K562 (cell line): Measurements from ENCODE around the gene PRSS27. TPM values are rescaled to one million over a fixed set of nuclear protein-coding genes. Genes with fewer than 3 reads are reported as not detected.
A peak's percentile ranks its signal among the peaks of the same experiment; 100 is the strongest.

Experiments used
- ATAC-seq: fragments of 200-7000 bp; cut with Tn5 transposase; 3 replicates; pipeline ENCODE4 v1.9.1; 2020; ENCODE audit warnings: moderate library complexity
- BruUV-seq: library from RNA; stranded (reverse); fragments of 400-500 nt; replicated peaks from 2 replicates; lab custom pipeline; 2021; lab: Mats Ljungman, UMichigan
- CTCF ChIA-PET: fragments of 300-600 bp; formaldehyde crosslinking; extraction: SDS; loops from one replicate; lab custom pipeline; 2021; ENCODE audit warnings: low intra/inter-chr PET ratio; lab: Yijun Ruan, JAX
- POLR2A ChIA-PET: fragments of 300-600, 350-650 bp; sonication (Branson Sonifier 250); formaldehyde crosslinking; extraction: SDS; loops from one replicate; lab custom pipeline; 2021; ENCODE audit warnings: antibody characterized with exemption, inconsistent platforms; lab: Yijun Ruan, JAX
- DNase-seq, 4 experiments: peaks; one replicate each; pipeline versions ENCODE4 v3.0.0 to v3.0.0-alpha.2; 2011 to 2018; ENCODE audit warnings: low spot score in 3 of 4, mixed read lengths in 3 of 4; ENCODE audit errors: extremely low read depth in 1 of 4
- FAIRE-seq: peaks from 2 replicates; lab custom pipeline; 2011; peaks lifted over from hg19 to GRCh38; lab: Jason Lieb, UNC
- H2AFZ ChIP-seq: 2 replicates; pipeline ENCODE4 v1.6.0; 2011; ENCODE audit warnings: low read depth, low read length, control low read depth, inconsistent platforms
- H3K27ac ChIP-seq: fragments of 200-600 bp; 3 replicates; pipeline ENCODE4 v1.8.0; 2011; ENCODE audit warnings: low read depth, mild to moderate bottlenecking, control low read depth, inconsistent platforms, low read length, moderate library complexity, mixed read lengths; ENCODE audit errors: extremely low read depth
- H3K27me3 ChIP-seq, 2 experiments: fragments of 300-600 bp in 1 of 2; 2 replicates in 1 of 2; 3 replicates in 1 of 2; pipeline versions ENCODE4 v1.6.0 to v1.8.0; 2011; ENCODE audit warnings: inconsistent platforms in 2 of 2, low read length in 2 of 2, mild to moderate bottlenecking in 1 of 2, mixed read lengths in 1 of 2, moderate library complexity in 1 of 2; ENCODE audit not compliant: control insufficient read depth in 2 of 2, insufficient read depth in 2 of 2
- H3K36me3 ChIP-seq: fragments of 300-600 bp; 3 replicates; pipeline ENCODE4 v1.8.0; 2011; ENCODE audit warnings: mild to moderate bottlenecking, low read length, inconsistent platforms; ENCODE audit not compliant: control insufficient read depth, insufficient read depth
- H3K4me1 ChIP-seq, 2 experiments: fragments of 200-600 bp in 1 of 2; replicated peaks in 1 of 2; 2 replicates in 1 of 2; 3 replicates in 1 of 2; pipeline versions ENCODE4 v1.5.1 to v1.8.0; 2011; ENCODE audit warnings: inconsistent platforms in 2 of 2, low read length in 2 of 2, mild to moderate bottlenecking in 1 of 2, mixed read lengths in 1 of 2, moderate library complexity in 1 of 2; ENCODE audit not compliant: control insufficient read depth in 2 of 2, insufficient read depth in 2 of 2
- H3K4me2 ChIP-seq: 2 replicates; pipeline ENCODE4 v1.6.1; 2011; ENCODE audit warnings: low read length, control low read depth, inconsistent platforms, mixed read lengths; ENCODE audit not compliant: insufficient read depth
- H3K4me3 ChIP-seq: fragments of 200-600 bp; sonication (generic), shearing (Covaris generic); 2 replicates; pipeline ENCODE4 v1.5.1; 2016; ENCODE audit warnings: control low read depth, inconsistent platforms
- H3K79me2 ChIP-seq: fragments of 200-600 bp; 3 replicates; pipeline ENCODE4 v1.8.0; 2011; ENCODE audit warnings: low read length, inconsistent platforms; ENCODE audit not compliant: control insufficient read depth, insufficient read depth
- H3K9ac ChIP-seq, 2 experiments: 2 replicates each; pipeline versions ENCODE4 v1.6.0 to v1.6.1; 2011; ENCODE audit warnings: low read depth in 2 of 2, low read length in 2 of 2, control low read depth in 1 of 2, inconsistent platforms in 1 of 2, mild to moderate bottlenecking in 1 of 2, mixed read lengths in 1 of 2; ENCODE audit not compliant: insufficient read depth in 1 of 2
- H3K9me1 ChIP-seq: one replicate; pipeline ENCODE4 v1.6.0; 2011; ENCODE audit warnings: inconsistent platforms, mild to moderate bottlenecking, low read length, moderate library complexity; ENCODE audit not compliant: control insufficient read depth, insufficient read depth
- H3K9me3 ChIP-seq: replicated peaks from 2 replicates; pipeline ENCODE4 v1.5.1; 2011; ENCODE audit warnings: low read depth, low read length, inconsistent platforms; ENCODE audit not compliant: control insufficient read depth, insufficient read depth
- H4K20me1 ChIP-seq: replicated peaks from 2 replicates; pipeline ENCODE4 v1.6.1; 2011; ENCODE audit warnings: low read length, inconsistent platforms, mixed read lengths; ENCODE audit not compliant: control insufficient read depth, insufficient read depth
- ASH1L ChIP-seq: fragments of 450-650 bp; IDR thresholded peaks from 2 replicates; pipeline ENCODE4 v1.6.1; 2018; ENCODE audit warnings: borderline replicate concordance, mild to moderate bottlenecking, low read depth; ENCODE audit not compliant: partially characterized antibody
- ATF1 ChIP-seq, 2 experiments: fragments of 450-650 bp in 1 of 2; IDR thresholded peaks; 2 replicates each; pipeline ENCODE4 v1.6.1; 2016; ENCODE audit warnings: missing compliant biosample characterization in 1 of 2, missing genetic modification characterization in 1 of 2
- CREM ChIP-seq: IDR thresholded peaks from 2 replicates; pipeline ENCODE4 v1.6.1; 2014; ENCODE audit warnings: antibody characterized with exemption, low read depth
- HMBOX1 ChIP-seq: sonication (generic); IDR thresholded peaks from 2 replicates; pipeline ENCODE4 v1.6.1; 2016
- HNRNPK ChIP-seq: fragments of 200-400 bp; formaldehyde crosslinking; IDR thresholded peaks from one replicate; pipeline ENCODE4 v1.6.1; 2018; ENCODE audit warnings: mild to moderate bottlenecking, low read depth, low read length; ENCODE audit not compliant: poor library complexity, severe bottlenecking
- IFI16 ChIP-seq: fragments of 250-450 bp; sonication (Bioruptor Pico); IDR thresholded peaks from 2 replicates; pipeline ENCODE4 v2.1.2; 2022; ENCODE audit warnings: mild to moderate bottlenecking, inconsistent platforms
- IRF1 ChIP-seq: sonication (generic); formaldehyde crosslinking; IDR thresholded peaks from 2 replicates; pipeline ENCODE4 v1.8.0; 2022; ENCODE audit warnings: missing genetic modification reagents, mild to moderate bottlenecking, borderline replicate concordance
- IRF9 ChIP-seq: fragments of 450-650 bp; IDR thresholded peaks from 2 replicates; pipeline ENCODE4 v1.6.1; 2016; ENCODE audit warnings: missing biosample characterization, missing genetic modification characterization
- KAT2B ChIP-seq: IDR thresholded peaks from one replicate; pipeline ENCODE4 v1.6.1; 2012; ENCODE audit warnings: low read depth, mild to moderate bottlenecking, control low read depth, inconsistent platforms, low read length, moderate library complexity
- KAT7 ChIP-seq: sonication (generic); formaldehyde crosslinking; IDR thresholded peaks from 2 replicates; pipeline ENCODE4 v1.8.0; 2022; ENCODE audit warnings: missing genetic modification reagents, mild to moderate bottlenecking, borderline replicate concordance
- MEF2D ChIP-seq: conservative IDR thresholded peaks from 2 replicates; pipeline ENCODE4 v1.6.1; 2016; ENCODE audit warnings: low read depth, missing genetic modification characterization, missing compliant biosample characterization
- RBM39 ChIP-seq: fragments of 200-400 bp; formaldehyde crosslinking; optimal IDR thresholded peaks from 2 replicates; pipeline ENCODE3; 2018; ENCODE audit warnings: low read depth, low read length
- TAF7 ChIP-seq: fragments of 450-650 bp; IDR thresholded peaks from 2 replicates; pipeline ENCODE4 v1.6.1; 2016; ENCODE audit warnings: missing genetic modification characterization, missing compliant biosample characterization
- TAF9B ChIP-seq: fragments of 450-650 bp; IDR thresholded peaks from 2 replicates; pipeline ENCODE4 v1.6.1; 2018; ENCODE audit warnings: mild to moderate bottlenecking; ENCODE audit not compliant: partially characterized antibody
- TGIF2 ChIP-seq: sonication (generic); formaldehyde crosslinking; IDR thresholded peaks from 2 replicates; pipeline ENCODE4 v1.8.1; 2022; ENCODE audit warnings: mild to moderate bottlenecking, missing genetic modification reagents, moderate library complexity
- TRIM24 ChIP-seq, 2 experiments: fragments of 450-650 bp; IDR thresholded peaks; 2 replicates each; pipeline ENCODE4 v1.6.1; 2016
- ZFX ChIP-seq: sonication (generic); formaldehyde crosslinking; IDR thresholded peaks from 2 replicates; pipeline ENCODE4 v1.8.0; 2022; ENCODE audit warnings: mild to moderate bottlenecking, missing genetic modification reagents, moderate library complexity
- ZNF696 ChIP-seq: fragments of 250-450 bp; sonication (Bioruptor Pico); conservative IDR thresholded peaks from 2 replicates; pipeline ENCODE4 v1.4.0; 2020; ENCODE audit warnings: mild to moderate bottlenecking, moderate library complexity
- ZNF79 ChIP-seq: fragments of 250-450 bp; sonication (Bioruptor Pico); IDR thresholded peaks from 2 replicates; pipeline ENCODE4 v1.4.0; 2020; ENCODE audit warnings: low read depth, mild to moderate bottlenecking, moderate library complexity
- WGBS: fragments of 100-300 bp; shearing (Covaris generic); methylation state at CpG from one replicate; pipeline ENCODE4 v1.1.6; 2016; ENCODE audit warnings: low coverage, mixed read lengths; ENCODE audit not compliant: insufficient coverage; ENCODE audit errors: missing lambda C conversion rate; 5-methylcytosine and 5-hydroxymethylcytosine counted together
- in situ Hi-C: fragments of 300-500 bp; cut with MboI; formaldehyde crosslinking; loops from 4 replicates; pipeline ENCODE4 v1.15.0; 2018; ENCODE audit warnings: inconsistent platforms, mixed read lengths
- intact Hi-C: fragments of 100-400 bp; cut with micrococcal nuclease; formaldehyde crosslinking; loops from 2 replicates; pipeline ENCODE4 v1.14.2; 2022
- polyA plus RNA-seq, 8 experiments: library from polyadenylated mRNA; depleted of rRNA in 4 of 8; stranded (reverse) in 5 of 8; unstranded in 3 of 8; fragments of >200 nt; fragmentation: Nextera tagmentation in 2 of 8; fragmentation: Illumina TruSeq in 1 of 8; extraction: Ambion mirVana in 2 of 8; extraction: Trizol in 1 of 8; gene quantifications; 2 replicates each; pipeline versions ENCODE4 v1.2.1 to v1.2.3, GENCODE V29; 2011 to 2014; ENCODE audit warnings: inconsistent platforms in 1 of 8, missing spikeins in 1 of 8
- total RNA-seq, 7 experiments: library from RNA; depleted of rRNA in 6 of 7; stranded (reverse); fragments of >200 nt in 6 of 7; fragmentation: Illumina TruSeq in 2 of 7; extraction: Trizol in 2 of 7; gene quantifications; 2 replicates each; pipeline versions ENCODE4 v1.2.1 to v1.2.3, GENCODE V29; 2011 to 2021; ENCODE audit warnings: low replicate concordance in 1 of 7

PRSS27 gene
- total and polyA plus RNA-seq, 9 of the 15 experiments (the other 6 are each of a cell fraction or from before 2014, with no cell fraction given) = 0.09 to 0.20 (median 0.17) TPM; not detected in 5

GRCh38 chr16:2692948-2693651 is 26.9 kb downstream of the PRSS27 start:
- ATAC-seq (peak; percentile 73), DNase-seq (peak in 3 of 4 experiments; percentile 25 to 50 (median 48)), FAIRE-seq (no peak)
- H3K27ac ChIP-seq = no peak overlapping the region
- no peaks in the 10 kb centered on the region for H3K79me2 ChIP-seq
- intact Hi-C loops (no loop called here), in situ Hi-C loops (loop anchor here (5.0 kb wide), 1 partner anchor 81 kb away; no protein-coding TSS in a partner anchor)
- H3K27me3 ChIP-seq = no peaks in the 10 kb centered on the region
- peak overlapping the region in 1 of 2 experiments; percentile 82; a peak in 2 of 4 replicates for H3K9ac ChIP-seq
- peaks cover 36% of the 10 kb centered on the region; the same call in 2 of the 3 replicates for H3K36me3 ChIP-seq
- H3K4me2 ChIP-seq = no peak overlapping the region; the same call in 1 of the 2 replicates
- CTCF ChIA-PET = no interaction called here
- H2AFZ ChIP-seq = no peak overlapping the region
- peaks cover 0 to 34% of the 10 kb centered on the region in 2 experiments; a peak in 2 of 5 replicates for H3K4me1 ChIP-seq
- peaks cover 4% of the 10 kb centered on the region for H3K9me1 ChIP-seq
- BruUV-seq = no TSS peak
- H3K4me3 ChIP-seq = no peak overlapping the region
- H3K9me3 ChIP-seq = no peaks in the 10 kb centered on the region
- WGBS = 84% methylated on average over 15 of the region's 24 CpGs
- H4K20me1 ChIP-seq = peaks cover 8% of the 10 kb centered on the region; the same call in 1 of the 2 replicates
- POLR2A ChIA-PET = interaction anchor here (0.6 to 2.2 kb wide), 5 partner anchors 11 to 1712 kb away, joined by 3 to 5 read pairs (median 3); no protein-coding TSS in a partner anchor
- peak; percentile 36; the same call in 1 of the 2 replicates for TF ChIP-seq ZFX (CRISPR knock-in tag)
- TF ChIP-seq IFI16 = no peak
- TF ChIP-seq TRIM24 (IDR thresholded peaks at IDR 0.05) = no peak
- no peak for TF ChIP-seq TAF7 (tag)
- TF ChIP-seq RBM39 = no peak
- no peak for TF ChIP-seq ZNF696 (CRISPR knock-in tag)
- no peak for TF ChIP-seq CREM
- no peak for TF ChIP-seq IRF1 (CRISPR knock-in tag)
- TF ChIP-seq HMBOX1 = no peak
- no peak for TF ChIP-seq HNRNPK
- no peak for TF ChIP-seq TAF9B
- no peak for TF ChIP-seq KAT7
- TF ChIP-seq IRF9 (tag) = no peak
- TF ChIP-seq ZNF79 (CRISPR knock-in tag) = no peak
- no peak for TF ChIP-seq MEF2D (tag)
- TF ChIP-seq KAT2B = no peak
- TF ChIP-seq ATF1 (CRISPR knock-in tag; IDR thresholded peaks at IDR 0.05) = no peak
- TF ChIP-seq ATF1 (tag; IDR thresholded peaks at IDR 0.05) = no peak
- TF ChIP-seq ASH1L = no peak
- no peak for TF ChIP-seq TGIF2 (CRISPR knock-in tag)
